ENCODE data around the gene MIA2.

The MIA2 gene

DNA sequence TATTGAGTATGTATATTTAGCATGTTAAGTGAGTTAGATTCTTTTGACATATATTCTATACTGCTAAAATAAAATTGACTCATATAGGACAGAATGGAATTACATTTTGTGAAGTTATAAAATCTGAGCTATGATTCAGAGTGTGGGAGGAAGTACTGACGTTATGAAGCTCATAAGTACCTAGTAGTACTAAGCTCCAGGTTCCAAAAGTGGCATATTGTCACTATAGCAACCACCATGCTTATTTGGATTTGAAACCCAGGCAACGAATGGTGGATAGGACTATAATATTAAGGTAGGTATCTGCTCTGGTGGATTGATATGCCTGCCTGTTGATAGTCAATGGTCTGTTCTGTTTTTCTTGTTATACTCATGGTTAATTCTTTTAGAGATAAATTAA lies 200.7 kb downstream of the MIA2 start:
- no peaks in the 10 kb centered on the region for H3K27me3 ChIP-seq (ENCODE audit: insufficient read depth, poor library complexity, severe bottlenecking)
- ATAC-seq (ENCODE audit: low read depth) (no peak), DNase-seq (ENCODE audit: low spot score) (no peak)
- H3K27ac ChIP-seq (ENCODE audit: poor library complexity, severe bottlenecking), result no peak overlapping the region
- H3K9me3 ChIP-seq (ENCODE audit: severe bottlenecking), result no peaks in the 10 kb centered on the region
- H3K4me3 ChIP-seq (ENCODE audit: severe bottlenecking), result no peak overlapping the region
- peaks cover 24% of the 10 kb centered on the region for H3K4me1 ChIP-seq (ENCODE audit: insufficient read depth, poor library complexity, severe bottlenecking)
- no peaks in the 10 kb centered on the region for H3K36me3 ChIP-seq (ENCODE audit: low read depth)
- TF ChIP-seq, protein P1, sequence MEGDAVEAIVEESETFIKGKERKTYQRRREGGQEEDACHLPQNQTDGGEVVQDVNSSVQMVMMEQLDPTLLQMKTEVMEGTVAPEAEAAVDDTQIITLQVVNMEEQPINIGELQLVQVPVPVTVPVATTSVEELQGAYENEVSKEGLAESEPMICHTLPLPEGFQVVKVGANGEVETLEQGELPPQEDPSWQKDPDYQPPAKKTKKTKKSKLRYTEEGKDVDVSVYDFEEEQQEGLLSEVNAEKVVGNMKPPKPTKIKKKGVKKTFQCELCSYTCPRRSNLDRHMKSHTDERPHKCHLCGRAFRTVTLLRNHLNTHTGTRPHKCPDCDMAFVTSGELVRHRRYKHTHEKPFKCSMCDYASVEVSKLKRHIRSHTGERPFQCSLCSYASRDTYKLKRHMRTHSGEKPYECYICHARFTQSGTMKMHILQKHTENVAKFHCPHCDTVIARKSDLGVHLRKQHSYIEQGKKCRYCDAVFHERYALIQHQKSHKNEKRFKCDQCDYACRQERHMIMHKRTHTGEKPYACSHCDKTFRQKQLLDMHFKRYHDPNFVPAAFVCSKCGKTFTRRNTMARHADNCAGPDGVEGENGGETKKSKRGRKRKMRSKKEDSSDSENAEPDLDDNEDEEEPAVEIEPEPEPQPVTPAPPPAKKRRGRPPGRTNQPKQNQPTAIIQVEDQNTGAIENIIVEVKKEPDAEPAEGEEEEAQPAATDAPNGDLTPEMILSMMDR (IDR thresholded peaks at IDR 0.05; ENCODE audit: poor library complexity, severe bottlenecking), result no peak

DNA sequence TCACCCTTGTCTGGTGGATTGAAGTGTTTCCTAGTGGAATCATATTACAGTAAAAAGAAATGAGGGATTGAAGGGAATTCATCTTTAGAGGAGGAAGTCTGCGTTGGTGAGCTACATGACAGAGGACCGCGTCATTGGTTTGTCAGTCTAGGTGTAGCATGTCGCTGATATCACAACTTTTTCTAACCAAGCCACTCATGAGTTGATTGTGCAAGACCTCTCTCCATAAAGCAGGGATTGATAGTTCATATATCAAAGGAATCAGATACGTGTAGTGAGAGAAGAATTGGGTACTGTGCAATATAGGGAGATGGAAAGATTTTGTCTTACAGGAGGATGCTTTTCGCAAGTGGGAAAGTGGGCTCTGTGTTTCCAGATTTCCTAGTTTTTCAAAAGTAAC lies 201.5 kb downstream of the MIA2 start:
- ATAC-seq (ENCODE audit: low read depth) (no peak), DNase-seq (ENCODE audit: low spot score) (no peak)
- Histone ChIP-seq H3K4me3 (ENCODE audit: severe bottlenecking) (no peak overlapping the region), H3K36me3 (ENCODE audit: low read depth) (no peaks in the 10 kb centered on the region), H3K9me3 (ENCODE audit: severe bottlenecking) (no peaks in the 10 kb centered on the region), H3K27ac (ENCODE audit: poor library complexity, severe bottlenecking) (no peak overlapping the region), H3K27me3 (ENCODE audit: insufficient read depth, poor library complexity, severe bottlenecking) (no peaks in the 10 kb centered on the region), H3K4me1 (ENCODE audit: insufficient read depth, poor library complexity, severe bottlenecking) (peaks cover 16% of the 10 kb centered on the region)
- TF ChIP-seq, protein P1 (IDR thresholded peaks at IDR 0.05; ENCODE audit: poor library complexity, severe bottlenecking), result no peak

Measured in RWPE2 (cell line).